ENCODE results near the gene CCDC24. TPM values are rescaled to one million over a fixed set of nuclear protein-coding genes. Genes with fewer than 3 reads are reported as not detected.

CCDC24 gene
- total and polyA plus RNA-seq, 4 donors = 2.6 to 29.7 (median 5.9) TPM

DNA sequence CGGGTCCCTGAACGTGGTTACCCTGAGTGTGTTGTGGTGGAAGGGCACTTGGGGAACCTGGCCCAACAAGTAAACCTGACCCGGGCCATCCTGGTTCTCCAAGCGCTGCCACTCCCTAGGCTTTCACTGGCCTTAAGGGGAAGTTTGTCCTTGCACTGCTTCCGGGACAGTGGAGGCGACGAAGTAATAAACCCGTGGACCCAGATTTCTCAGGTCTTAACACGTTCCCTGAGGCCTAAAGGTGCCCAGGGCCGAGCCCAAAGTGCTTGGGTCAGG, 261 bp upstream of the CCDC24 start:
- Histone ChIP-seq H3K4me1 (ENCODE audit: control insufficient read depth in 1 of 2, insufficient read depth in 2 of 2, low read length in 2 of 2) (no peaks in the 10 kb centered on the region), H3K9me3 (ENCODE audit: control insufficient read depth, low read length) (no peaks in the 10 kb centered on the region), H3K36me3 (ENCODE audit: control insufficient read depth in 1 of 2, insufficient read depth in 2 of 2, low read length in 1 of 2) (no peaks in the 10 kb centered on the region), H3K27me3 (ENCODE audit: control insufficient read depth in 1 of 2, insufficient read depth in 2 of 2, low read length in 1 of 2) (no peaks in the 10 kb centered on the region), H3K27ac (ENCODE audit: low read depth in 1 of 2, low read length in 2 of 2) (peak overlapping the region in 1 of 2 donors; percentile 34), H3K4me3 (ENCODE audit: low read length in 2 of 2) (no peak overlapping the region)
- ATAC-seq (ENCODE audit: low FRiP score) = peak; percentile 23
- intact Hi-C loops (cut with DNase I) = loop anchor here in 1 of 2 donors (5.0 to 10.0 kb wide), 2 partner anchors 41 to 224 kb away; partner anchors contain the start of genes DMAP1 and SLC6A9
- 0 to 1% methylated on average over 10 of the region's 10 CpGs for WGBS, 2 donors
- DNase-seq = no peak

DNA sequence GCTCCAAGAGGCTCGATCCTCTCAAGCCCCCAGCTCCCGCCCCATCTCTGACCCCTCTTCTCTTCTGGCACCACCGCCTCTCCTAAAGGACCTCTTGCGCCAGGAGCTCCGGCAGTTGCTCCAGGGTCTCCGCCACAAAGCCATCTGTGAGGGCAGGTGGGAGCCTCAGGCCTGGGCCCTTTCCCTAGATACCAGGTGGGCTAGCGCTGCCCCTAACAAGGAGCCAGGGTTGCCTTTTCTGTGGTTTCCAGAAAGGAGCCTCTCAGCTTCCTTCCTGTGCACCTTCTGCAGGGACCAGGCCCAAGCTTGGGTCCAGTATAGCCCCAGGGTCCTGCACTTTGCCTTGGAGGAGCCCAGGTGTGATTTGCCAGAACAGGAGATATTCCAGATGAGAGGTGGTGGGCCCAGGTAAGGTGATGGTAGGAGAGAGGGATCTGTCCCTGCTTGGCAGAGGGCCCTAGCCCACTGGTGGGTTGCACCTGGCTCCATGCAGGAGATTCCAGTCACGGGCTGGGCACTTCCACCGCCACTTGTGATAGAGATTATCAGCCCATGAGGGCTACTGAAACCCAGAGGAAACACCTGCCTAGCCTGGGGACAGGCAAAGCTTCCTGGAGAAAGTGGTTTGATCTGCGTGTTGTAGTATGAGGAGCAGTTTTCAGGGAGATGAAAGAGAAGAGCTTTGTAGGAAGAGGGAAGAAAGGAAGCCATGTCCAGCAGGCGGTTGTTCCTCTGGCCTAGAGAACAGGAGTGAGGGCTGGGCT, 1.0 kb downstream of the CCDC24 start:
- no peak for DNase-seq
- Histone ChIP-seq H3K4me3 (ENCODE audit: low read length in 2 of 2) (no peak overlapping the region), H3K9me3 (ENCODE audit: control insufficient read depth, low read length) (no peaks in the 10 kb centered on the region), H3K36me3 (ENCODE audit: control insufficient read depth in 1 of 2, insufficient read depth in 2 of 2, low read length in 1 of 2) (no peaks in the 10 kb centered on the region), H3K4me1 (ENCODE audit: control insufficient read depth in 1 of 2, insufficient read depth in 2 of 2, low read length in 2 of 2) (no peaks in the 10 kb centered on the region), H3K27me3 (ENCODE audit: control insufficient read depth in 1 of 2, insufficient read depth in 2 of 2, low read length in 1 of 2) (no peaks in the 10 kb centered on the region), H3K27ac (ENCODE audit: low read depth in 1 of 2, low read length in 2 of 2) (peak overlapping the region in 1 of 2 donors; percentile 20)
- no peak for ATAC-seq (ENCODE audit: low FRiP score)
- WGBS, 2 donors = 56 to 62% methylated on average over 11 of the region's 11 CpGs
- intact Hi-C loops (cut with DNase I) = loop anchor here in 1 of 2 donors (5.0 to 10.0 kb wide), 2 partner anchors 40 to 222 kb away; partner anchors contain the start of genes DMAP1 and SLC6A9

DNA sequence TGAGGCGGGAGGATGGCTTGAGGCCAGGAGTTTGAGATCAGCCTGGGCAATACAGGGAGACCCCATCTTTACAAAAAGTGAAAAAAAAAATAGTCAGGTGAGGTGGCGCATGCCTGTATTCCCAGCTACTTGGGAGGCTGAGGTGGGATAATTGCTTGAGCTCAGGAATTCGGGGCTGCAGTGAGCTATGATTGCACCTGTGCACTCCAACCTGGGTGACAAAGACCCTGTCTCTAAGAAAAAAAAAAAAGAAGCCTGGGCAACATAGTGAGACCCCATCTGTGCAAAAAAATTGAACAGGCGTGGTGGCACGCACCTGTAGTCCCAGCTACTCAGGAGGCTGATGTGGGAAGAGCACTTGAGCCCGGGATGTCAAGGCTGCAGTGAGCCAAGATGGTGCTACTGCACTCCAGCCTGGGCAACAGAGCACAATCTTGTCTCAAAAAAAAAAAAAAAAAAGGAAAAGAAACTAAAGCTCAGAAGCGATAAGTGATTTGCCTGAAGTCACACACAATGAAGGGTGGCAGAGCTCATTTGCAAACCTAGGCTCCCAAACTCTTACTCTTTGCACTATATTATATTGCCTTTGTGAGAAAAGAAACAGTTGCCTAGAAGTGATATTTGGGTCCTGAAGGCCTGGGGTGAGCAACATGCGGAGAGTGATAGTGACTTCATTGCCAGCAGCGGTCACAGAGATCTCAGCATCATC, 2.0 kb downstream of the CCDC24 start:
- H3K4me3 ChIP-seq (ENCODE audit: low read length in 2 of 2) = no peak overlapping the region
- WGBS, 2 donors = 91 to 92% methylated on average over 9 of the region's 9 CpGs
- DNase-seq (no peak), ATAC-seq (ENCODE audit: low FRiP score) (no peak)
- H3K27me3 ChIP-seq (ENCODE audit: control insufficient read depth in 1 of 2, insufficient read depth in 2 of 2, low read length in 1 of 2) = no peaks in the 10 kb centered on the region
- no peaks in the 10 kb centered on the region for H3K36me3 ChIP-seq (ENCODE audit: control insufficient read depth in 1 of 2, insufficient read depth in 2 of 2, low read length in 1 of 2)
- H3K4me1 ChIP-seq (ENCODE audit: control insufficient read depth in 1 of 2, insufficient read depth in 2 of 2, low read length in 2 of 2) = no peaks in the 10 kb centered on the region
- no peak overlapping the region for H3K27ac ChIP-seq (ENCODE audit: low read depth in 1 of 2, low read length in 2 of 2)
- no peaks in the 10 kb centered on the region for H3K9me3 ChIP-seq (ENCODE audit: control insufficient read depth, low read length)
- intact Hi-C loops (cut with DNase I) = loop anchor here in 1 of 2 donors (5.0 to 10.0 kb wide), 2 partner anchors 39 to 221 kb away; partner anchors contain the start of genes DMAP1 and SLC6A9

- Histone ChIP-seq H3K4me1 (ENCODE audit: control insufficient read depth in 1 of 2, insufficient read depth in 2 of 2, low read length in 2 of 2) (no peaks in the 10 kb centered on the region), H3K36me3 (ENCODE audit: control insufficient read depth in 1 of 2, insufficient read depth in 2 of 2, low read length in 1 of 2) (no peaks in the 10 kb centered on the region), H3K27ac (ENCODE audit: low read depth in 1 of 2, low read length in 2 of 2) (no peak overlapping the region), H3K27me3 (ENCODE audit: control insufficient read depth in 1 of 2, insufficient read depth in 2 of 2, low read length in 1 of 2) (no peaks in the 10 kb centered on the region), H3K4me3 (ENCODE audit: low read length in 2 of 2) (no peak overlapping the region), H3K9me3 (ENCODE audit: control insufficient read depth, low read length) (no peaks in the 10 kb centered on the region)
- 90 to 95% methylated on average over 7 of the region's 7 CpGs for WGBS, 2 donors
- DNase-seq (no peak), ATAC-seq (ENCODE audit: low FRiP score) (no peak)
- intact Hi-C loops (cut with DNase I) = loop anchor here in 1 of 2 donors (5.0 to 10.0 kb wide), 2 partner anchors 38 to 221 kb away; partner anchors contain the start of genes DMAP1 and SLC6A9
These were observed 2.7 kb downstream of the CCDC24 start for GRCh38 chr1:43994071-43994470.

GRCh38 chr1:43994794-43995790, 3.7 kb downstream of the CCDC24 start:
- no peak for ATAC-seq (ENCODE audit: low FRiP score)
- 67 to 75% methylated on average over 14 to 15 of the region's 15 CpGs for WGBS, 2 donors

DNA sequence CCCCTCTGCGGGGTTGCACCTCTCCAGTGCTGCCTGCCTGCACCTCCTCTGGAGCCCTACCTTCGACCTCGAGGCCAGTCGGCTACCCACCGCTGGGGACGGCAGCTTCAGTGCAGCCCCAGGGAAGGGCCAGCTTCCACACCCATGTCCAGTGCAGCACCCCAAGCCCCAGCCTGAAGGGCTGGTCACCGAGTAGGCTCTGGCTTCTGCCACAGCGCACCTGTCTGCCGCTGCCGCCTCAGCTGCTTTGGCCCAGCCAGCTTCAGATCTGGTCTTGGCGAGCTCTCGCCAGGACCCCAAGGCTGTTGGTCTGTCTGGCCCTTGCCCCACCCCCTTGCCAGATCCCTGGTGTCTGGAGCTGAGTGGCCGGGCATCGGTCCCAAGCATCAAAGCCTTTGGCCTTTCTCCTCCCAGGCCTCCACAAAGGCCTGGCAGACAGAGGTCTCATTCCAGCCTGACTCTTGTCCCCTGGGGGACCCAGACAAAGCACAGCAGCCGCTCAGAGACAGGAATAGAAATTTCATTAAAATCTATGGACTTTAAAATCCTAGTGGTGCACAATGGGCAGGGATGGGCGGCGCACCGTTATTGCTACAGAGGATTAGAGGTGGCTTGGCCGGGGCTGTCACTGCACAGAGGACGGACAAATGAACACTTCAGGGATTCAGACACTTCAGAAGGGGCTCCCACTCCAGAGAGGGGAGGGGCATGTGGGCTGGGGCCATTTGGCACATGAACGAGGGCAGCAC, 4.8 kb downstream of the CCDC24 start:
- ATAC-seq (ENCODE audit: low FRiP score) = no peak
- 34 to 38% methylated on average over 21 of the region's 21 CpGs for WGBS, 2 donors
- peak in 1 of 2 donors; percentile 73 for DNase-seq
- Histone ChIP-seq H3K4me3 (ENCODE audit: low read length in 2 of 2) (no peak overlapping the region), H3K36me3 (ENCODE audit: control insufficient read depth in 1 of 2, insufficient read depth in 2 of 2, low read length in 1 of 2) (no peaks in the 10 kb centered on the region), H3K4me1 (ENCODE audit: control insufficient read depth in 1 of 2, insufficient read depth in 2 of 2, low read length in 2 of 2) (no peaks in the 10 kb centered on the region), H3K27me3 (ENCODE audit: control insufficient read depth in 1 of 2, insufficient read depth in 2 of 2, low read length in 1 of 2) (no peaks in the 10 kb centered on the region), H3K9me3 (ENCODE audit: control insufficient read depth, low read length) (no peaks in the 10 kb centered on the region), H3K27ac (ENCODE audit: low read depth in 1 of 2, low read length in 2 of 2) (no peak overlapping the region)
- intact Hi-C loops (cut with DNase I) = loop anchor here in 1 of 2 donors (10.0 kb wide), 1 partner anchor 219 kb away; the partner anchor contains the start of gene DMAP1

More at GRCh38 chr1:43994794-43995790, 3.7 kb downstream of the CCDC24 start:
- Histone ChIP-seq H3K4me3 (ENCODE audit: low read length in 2 of 2) (no peak overlapping the region), H3K4me1 (ENCODE audit: control insufficient read depth in 1 of 2, insufficient read depth in 2 of 2, low read length in 2 of 2) (no peaks in the 10 kb centered on the region), H3K9me3 (ENCODE audit: control insufficient read depth, low read length) (no peaks in the 10 kb centered on the region), H3K27me3 (ENCODE audit: control insufficient read depth in 1 of 2, insufficient read depth in 2 of 2, low read length in 1 of 2) (no peaks in the 10 kb centered on the region), H3K36me3 (ENCODE audit: control insufficient read depth in 1 of 2, insufficient read depth in 2 of 2, low read length in 1 of 2) (no peaks in the 10 kb centered on the region), H3K27ac (ENCODE audit: low read depth in 1 of 2, low read length in 2 of 2) (no peak overlapping the region)
- DNase-seq = no peak
- intact Hi-C loops (cut with DNase I) = loop anchor here in 1 of 2 donors (5.0 to 10.0 kb wide), 2 partner anchors 37 to 220 kb away; partner anchors contain the start of genes DMAP1 and SLC6A9

DNA sequence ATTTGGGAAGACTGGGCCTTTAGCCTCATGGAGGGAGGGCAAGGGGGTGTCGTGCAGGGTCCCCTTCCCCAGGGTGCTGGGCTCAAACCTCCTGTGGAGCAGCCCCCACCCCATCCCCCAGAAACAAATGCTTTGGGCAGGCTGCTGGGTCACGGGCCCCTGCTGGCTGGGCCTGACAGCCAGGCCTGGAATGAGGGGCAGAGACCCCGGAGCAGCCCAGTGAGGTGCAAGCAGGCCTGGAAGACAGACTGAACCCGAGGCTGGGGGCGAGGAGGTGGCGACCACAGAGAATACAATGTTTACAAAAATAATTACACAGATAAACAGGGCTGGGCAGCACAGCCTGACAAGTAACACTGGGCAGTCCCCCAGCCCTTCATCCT, 5.3 kb downstream of the CCDC24 start:
- Histone ChIP-seq H3K4me3 (ENCODE audit: low read length in 2 of 2) (no peak overlapping the region), H3K9me3 (ENCODE audit: control insufficient read depth, low read length) (no peaks in the 10 kb centered on the region), H3K4me1 (ENCODE audit: control insufficient read depth in 1 of 2, insufficient read depth in 2 of 2, low read length in 2 of 2) (no peaks in the 10 kb centered on the region), H3K27me3 (ENCODE audit: control insufficient read depth in 1 of 2, insufficient read depth in 2 of 2, low read length in 1 of 2) (no peaks in the 10 kb centered on the region), H3K27ac (ENCODE audit: low read depth in 1 of 2, low read length in 2 of 2) (no peak overlapping the region), H3K36me3 (ENCODE audit: control insufficient read depth in 1 of 2, insufficient read depth in 2 of 2, low read length in 1 of 2) (no peaks in the 10 kb centered on the region)
- DNase-seq (no peak), ATAC-seq (ENCODE audit: low FRiP score) (no peak)
- WGBS, 2 donors = 47 to 55% methylated on average over 6 of the region's 6 CpGs
- intact Hi-C loops (cut with DNase I) = loop anchor here in 1 of 2 donors (10.0 kb wide), 1 partner anchor 218 kb away; the partner anchor contains the start of gene DMAP1

Measured in aorta (tissue), 5 donors.